ENCODE data around the gene UGT1A10. TPM values are rescaled to one million over a fixed set of nuclear protein-coding genes. Genes with fewer than 3 reads are reported as not detected.

Gene UGT1A10
- total RNA-seq, 1 donor from 2014 or later, result not detected

- Mint-ChIP-seq H3K36me3 (ENCODE audit: low read depth) (peaks cover 1% of the 10 kb centered on the region), H3K9me3 (ENCODE audit: low read depth) (peaks cover 6% of the 10 kb centered on the region), H3K27me3 (ENCODE audit: low read depth) (no peaks in the 10 kb centered on the region), H3K4me1 (ENCODE audit: low read depth) (peaks cover 5% of the 10 kb centered on the region), H3K27ac (ENCODE audit: unreplicated experiment) (no peak overlapping the region), H3K4me3 (ENCODE audit: unreplicated experiment) (no peak overlapping the region)
- DNase-seq (ENCODE audit: low spot score), result no peak
- TF ChIP-seq CTCF (IDR thresholded peaks at IDR 0.05), result no peak
These were observed 39.8 kb downstream of the UGT1A10 start for GRCh38 chr2:233676046-233676445.

GRCh38 chr2:233679196-233679595, 42.9 kb downstream of the UGT1A10 start:
- TF ChIP-seq CTCF (IDR thresholded peaks at IDR 0.05), result no peak
- no peaks in the 10 kb centered on the region for H3K36me3 Mint-ChIP-seq (ENCODE audit: low read depth)
- no peak overlapping the region for H3K27ac Mint-ChIP-seq (ENCODE audit: unreplicated experiment)
- peaks cover 6% of the 10 kb centered on the region for H3K9me3 Mint-ChIP-seq (ENCODE audit: low read depth)
- H3K27me3 Mint-ChIP-seq (ENCODE audit: low read depth), result no peaks in the 10 kb centered on the region
- H3K4me1 Mint-ChIP-seq (ENCODE audit: low read depth), result peaks cover 5% of the 10 kb centered on the region
- DNase-seq (ENCODE audit: low spot score), result no peak
- no peak overlapping the region for H3K4me3 Mint-ChIP-seq (ENCODE audit: unreplicated experiment)

GRCh38 chr2:233680361-233681045, 44.3 kb downstream of the UGT1A10 start:
- Mint-ChIP-seq H3K27me3 (ENCODE audit: low read depth) (no peaks in the 10 kb centered on the region), H3K4me3 (ENCODE audit: unreplicated experiment) (no peak overlapping the region), H3K9me3 (ENCODE audit: low read depth) (peaks cover 6% of the 10 kb centered on the region), H3K36me3 (ENCODE audit: low read depth) (no peaks in the 10 kb centered on the region), H3K4me1 (ENCODE audit: low read depth) (peaks cover 5% of the 10 kb centered on the region), H3K27ac (ENCODE audit: unreplicated experiment) (no peak overlapping the region)
- TF ChIP-seq CTCF (IDR thresholded peaks at IDR 0.05), result no peak
- DNase-seq (ENCODE audit: low spot score), result no peak

GRCh38 chr2:233681521-233682099, 45.4 kb downstream of the UGT1A10 start, which contains the start of gene UGT1A7:
UGT1A7 (plus strand) TSS chr2:233681901; CDS start chr2:233681938, 37 bp downstream.
- H3K4me1 Mint-ChIP-seq (ENCODE audit: low read depth), result no peaks in the 10 kb centered on the region
- H3K4me3 Mint-ChIP-seq (ENCODE audit: unreplicated experiment), result no peak within 1 kb of the TSS
- TF ChIP-seq CTCF (IDR thresholded peaks at IDR 0.05), result no peak

GRCh38 chr2:233684640-233685039, 48.4 kb downstream of the UGT1A10 start:
- no peaks in the 10 kb centered on the region for H3K4me1 Mint-ChIP-seq (ENCODE audit: low read depth)
- TF ChIP-seq CTCF (IDR thresholded peaks at IDR 0.05), result no peak
- H3K4me3 Mint-ChIP-seq (ENCODE audit: unreplicated experiment), result no peak overlapping the region
- H3K27me3 Mint-ChIP-seq (ENCODE audit: low read depth), result no peaks in the 10 kb centered on the region
- no peak overlapping the region for H3K27ac Mint-ChIP-seq (ENCODE audit: unreplicated experiment)
- DNase-seq (ENCODE audit: low spot score), result no peak
- no peaks in the 10 kb centered on the region for H3K9me3 Mint-ChIP-seq (ENCODE audit: low read depth)
- peaks cover 2% of the 10 kb centered on the region for H3K36me3 Mint-ChIP-seq (ENCODE audit: low read depth)

More at GRCh38 chr2:233681521-233682099, 45.4 kb downstream of the UGT1A10 start, which contains the start of gene UGT1A7:
- no peak for DNase-seq (ENCODE audit: low spot score)
- Mint-ChIP-seq H3K27ac (ENCODE audit: unreplicated experiment) (no peak within 1 kb of the TSS), H3K36me3 (ENCODE audit: low read depth) (peaks cover 1% of the 10 kb centered on the region), H3K9me3 (ENCODE audit: low read depth) (peaks cover 2% of the 10 kb centered on the region), H3K27me3 (ENCODE audit: low read depth) (no peaks in the 10 kb centered on the region)
